GM18951 (cell line): ENCODE measurements around the gene APBA1.

Experiments used
- POLR2A ChIP-seq: IDR thresholded peaks from 4 replicates; pipeline ENCODE4 v1.6.1; 2011; ENCODE audit warnings: mild to moderate bottlenecking; ENCODE audit not compliant: insufficient read length, insufficient read depth; ENCODE audit errors: extremely low read depth
- in situ Hi-C: fragments of 300-500 bp; cut with MboI; formaldehyde crosslinking; loops from one replicate; pipeline ENCODE4 v1.12.0; 2022; ENCODE audit warnings: low sequenced_read_pairs, mixed read lengths, inconsistent platforms; ENCODE audit not compliant: unreplicated experiment

The APBA1 gene

GRCh38 chr9:69542942-69543704 is 129.0 kb downstream of the APBA1 start:
- TF ChIP-seq POLR2A, result no peak
- in situ Hi-C loops, result no loop called here

- in situ Hi-C loops, result no loop called here
- TF ChIP-seq POLR2A, result no peak
These were observed 130.1 kb downstream of the APBA1 start for GRCh38 chr9:69542058-69542457.

GRCh38 chr9:69535911-69536310 is 136.3 kb downstream of the APBA1 start:
- in situ Hi-C loops, result no loop called here
- TF ChIP-seq POLR2A, result no peak

- in situ Hi-C loops, result no loop called here
- no peak for TF ChIP-seq POLR2A
These were observed 136.8 kb downstream of the APBA1 start for GRCh38 chr9:69535286-69535832.

- in situ Hi-C loops, result no loop called here
- no peak for TF ChIP-seq POLR2A
These were observed 139.8 kb downstream of the APBA1 start for GRCh38 chr9:69532396-69532795.

GRCh38 chr9:69527454-69527853 is 144.7 kb downstream of the APBA1 start:
- no peak for TF ChIP-seq POLR2A
- in situ Hi-C loops, result no loop called here

- in situ Hi-C loops, result no loop called here
- no peak for TF ChIP-seq POLR2A
These were observed 145.5 kb downstream of the APBA1 start for GRCh38 chr9:69526699-69527098.

GRCh38 chr9:69519470-69520240 is 152.5 kb downstream of the APBA1 start:
- no peak for TF ChIP-seq POLR2A
- in situ Hi-C loops, result no loop called here

- no peak for TF ChIP-seq POLR2A
These were observed 155.5 kb downstream of the APBA1 start for GRCh38 chr9:69516353-69517322.

GRCh38 chr9:69515810-69516209 is 156.4 kb downstream of the APBA1 start:
- in situ Hi-C loops, result no loop called here
- no peak for TF ChIP-seq POLR2A

More at GRCh38 chr9:69516353-69517322, 155.5 kb downstream of the APBA1 start:
- in situ Hi-C loops, result no loop called here

GRCh38 chr9:69513141-69513820 is 158.9 kb downstream of the APBA1 start:
- in situ Hi-C loops, result no loop called here
- no peak for TF ChIP-seq POLR2A

- in situ Hi-C loops, result no loop called here
- TF ChIP-seq POLR2A, result no peak
These were observed 168.1 kb downstream of the APBA1 start for GRCh38 chr9:69504058-69504457.
